Skeletal muscle satellite cell (primary cell): ENCODE data around the gene RHBDF1.
"Not testable (repeated sequence)": the region's sequence is repeated elsewhere in the genome, so short reads cannot be mapped to it uniquely, and the experiment has no call there.

Experiments used
- H3K27me3 ChIP-seq: 2 replicates; pipeline ENCODE4 v1.7.0; 2013; ENCODE audit warnings: low read length; ENCODE audit not compliant: control insufficient read depth, insufficient read depth
- H3K36me3 ChIP-seq: 2 replicates; pipeline ENCODE4 v1.7.0; 2013; ENCODE audit warnings: mild to moderate bottlenecking, control low read depth, low read length; ENCODE audit not compliant: insufficient read depth
- H3K4me1 ChIP-seq: 2 replicates; pipeline ENCODE4 v1.7.0; 2013; ENCODE audit warnings: low read length; ENCODE audit not compliant: control insufficient read depth, insufficient read depth
- H3K4me2 ChIP-seq: 2 replicates; pipeline ENCODE4 v1.7.0; 2013; ENCODE audit warnings: mild to moderate bottlenecking, low read length
- H3K4me3 ChIP-seq: 2 replicates; pipeline ENCODE4 v1.7.0; 2013; ENCODE audit warnings: low read length
- H3K9ac ChIP-seq: 2 replicates; pipeline ENCODE4 v1.7.0; 2013; ENCODE audit warnings: mild to moderate bottlenecking, low read depth, low read length, moderate library complexity
- H3K9me3 ChIP-seq: replicated peaks from 2 replicates; pipeline ENCODE4 v1.7.0; 2013; ENCODE audit warnings: mild to moderate bottlenecking, control low read depth, low read length

RHBDF1 gene

GRCh38 chr16:50769-51591 is 21.5 kb downstream of the RHBDF1 start:
- H3K9me3 ChIP-seq = no peaks in the 10 kb centered on the region
- no peak overlapping the region for H3K4me2 ChIP-seq
- peaks cover 29% of the 10 kb centered on the region for H3K36me3 ChIP-seq
- H3K4me3 ChIP-seq = no peak overlapping the region
- peaks cover 7% of the 10 kb centered on the region for H3K4me1 ChIP-seq
- no peak overlapping the region for H3K9ac ChIP-seq
- no peaks in the 10 kb centered on the region for H3K27me3 ChIP-seq

- no peak overlapping the region for H3K4me2 ChIP-seq
- no peaks in the 10 kb centered on the region for H3K27me3 ChIP-seq
- H3K4me3 ChIP-seq = no peak overlapping the region
- no peak overlapping the region for H3K9ac ChIP-seq
- H3K36me3 ChIP-seq = peaks cover 35% of the 10 kb centered on the region
- H3K4me1 ChIP-seq = no peaks in the 10 kb centered on the region
- H3K9me3 ChIP-seq = no peaks in the 10 kb centered on the region
Observed at GRCh38 chr16:47234-47633, 25.2 kb downstream of the RHBDF1 start.

GRCh38 chr16:46510-46909 is 25.9 kb downstream of the RHBDF1 start:
- H3K36me3 ChIP-seq = peaks cover 40% of the 10 kb centered on the region

GRCh38 chr16:45454-45853 is 27.0 kb downstream of the RHBDF1 start:
- H3K27me3 ChIP-seq = no peaks in the 10 kb centered on the region
- H3K9ac ChIP-seq = no peak overlapping the region
- H3K4me3 ChIP-seq = no peak overlapping the region
- H3K9me3 ChIP-seq = no peaks in the 10 kb centered on the region
- peaks cover 36% of the 10 kb centered on the region for H3K36me3 ChIP-seq
- no peak overlapping the region for H3K4me2 ChIP-seq
- H3K4me1 ChIP-seq = no peaks in the 10 kb centered on the region

More at GRCh38 chr16:46510-46909, 25.9 kb downstream of the RHBDF1 start:
- H3K4me1 ChIP-seq, H3K27me3 ChIP-seq, H3K4me2 ChIP-seq, H3K4me3 ChIP-seq, H3K9me3 ChIP-seq, H3K9ac ChIP-seq: not testable (repeated sequence)

GRCh38 chr16:44655-45054 is 27.8 kb downstream of the RHBDF1 start:
- Histone ChIP-seq H3K4me3 (no peak overlapping the region), H3K36me3 (peaks cover 36% of the 10 kb centered on the region), H3K4me2 (no peak overlapping the region), H3K27me3 (no peaks in the 10 kb centered on the region), H3K9me3 (no peaks in the 10 kb centered on the region), H3K4me1 (no peaks in the 10 kb centered on the region), H3K9ac (no peak overlapping the region)

- H3K36me3 ChIP-seq = peaks cover 36% of the 10 kb centered on the region
- no peak overlapping the region for H3K4me2 ChIP-seq
- no peaks in the 10 kb centered on the region for H3K9me3 ChIP-seq
- no peak overlapping the region for H3K4me3 ChIP-seq
- no peak overlapping the region for H3K9ac ChIP-seq
- H3K27me3 ChIP-seq = no peaks in the 10 kb centered on the region
- no peaks in the 10 kb centered on the region for H3K4me1 ChIP-seq
Observed at GRCh38 chr16:43294-43693, 29.1 kb downstream of the RHBDF1 start.

- no peak overlapping the region for H3K4me3 ChIP-seq
- no peaks in the 10 kb centered on the region for H3K9me3 ChIP-seq
- no peak overlapping the region for H3K4me2 ChIP-seq
- no peaks in the 10 kb centered on the region for H3K4me1 ChIP-seq
- no peaks in the 10 kb centered on the region for H3K27me3 ChIP-seq
- no peak overlapping the region for H3K9ac ChIP-seq
- peaks cover 33% of the 10 kb centered on the region for H3K36me3 ChIP-seq
Observed at GRCh38 chr16:42691-43090, 29.7 kb downstream of the RHBDF1 start.

GRCh38 chr16:42069-42457 is 30.4 kb downstream of the RHBDF1 start:
- H3K9me3 ChIP-seq = no peaks in the 10 kb centered on the region
- H3K4me3 ChIP-seq = no peak overlapping the region
- no peaks in the 10 kb centered on the region for H3K27me3 ChIP-seq
- H3K36me3 ChIP-seq = peaks cover 29% of the 10 kb centered on the region
- H3K4me2 ChIP-seq = no peak overlapping the region
- no peak overlapping the region for H3K9ac ChIP-seq
- no peaks in the 10 kb centered on the region for H3K4me1 ChIP-seq

GRCh38 chr16:41439-42068 is 30.9 kb downstream of the RHBDF1 start:
- Histone ChIP-seq H3K36me3 (peaks cover 27% of the 10 kb centered on the region), H3K9ac (no peak overlapping the region), H3K9me3 (no peaks in the 10 kb centered on the region), H3K4me2 (no peak overlapping the region), H3K4me1 (no peaks in the 10 kb centered on the region), H3K4me3 (no peak overlapping the region), H3K27me3 (no peaks in the 10 kb centered on the region)

- Histone ChIP-seq H3K36me3 (peaks cover 10% of the 10 kb centered on the region), H3K9me3 (no peaks in the 10 kb centered on the region), H3K9ac (no peak overlapping the region), H3K27me3 (no peaks in the 10 kb centered on the region), H3K4me1 (no peaks in the 10 kb centered on the region), H3K4me3 (no peak overlapping the region), H3K4me2 (no peak overlapping the region)
Observed at GRCh38 chr16:38941-39892, 33.2 kb downstream of the RHBDF1 start.

- not testable (repeated sequence) for H3K4me3 ChIP-seq, H3K9me3 ChIP-seq, H3K27me3 ChIP-seq
Observed at GRCh38 chr16:38206-38605, 34.2 kb downstream of the RHBDF1 start.

More at GRCh38 chr16:38206-38605, 34.2 kb downstream of the RHBDF1 start:
- not testable (repeated sequence) for H3K9ac ChIP-seq, H3K36me3 ChIP-seq, H3K4me1 ChIP-seq, H3K4me2 ChIP-seq
